ENCODE data around the gene OARD1. TPM values are rescaled to one million over a fixed set of nuclear protein-coding genes. Genes with fewer than 3 reads are reported as not detected.

Gene OARD1
- total RNA-seq, 4 donors from 2014 or later = 14.3 to 20.2 (median 15.1) TPM

GRCh38 chr6:41050536-41050935, 21.6 kb downstream of the OARD1 start:
- no peaks in the 10 kb centered on the region for H3K36me3 ChIP-seq
- ATAC-seq (no peak), DNase-seq (no peak)
- TF ChIP-seq POLR2A (IDR thresholded peaks at IDR 0.05) = no peak
- no peak for TF ChIP-seq CTCF (IDR thresholded peaks at IDR 0.05 in 4 of 5, conservative IDR thresholded peaks at IDR 0.05 in 1 of 5)
- H3K27me3 ChIP-seq = no peaks in the 10 kb centered on the region
- in situ Hi-C loops (cut with MboI; ENCODE audit: low sequenced_read_pairs in 4 of 4) (no loop called here), intact Hi-C loops (cut with DNase I; ENCODE audit: low total_unique reads) (no loop called here)
- no peak overlapping the region for H3K4me3 ChIP-seq
- peaks cover 66 to 73% of the 10 kb centered on the region in 2 donors for H3K4me1 ChIP-seq
- peak overlapping the region; percentile 26 to 99 (median 96) for H3K27ac ChIP-seq
- H3K9me3 ChIP-seq = no peaks in the 10 kb centered on the region

- no peak for ATAC-seq
- Histone ChIP-seq H3K27me3 (no peaks in the 10 kb centered on the region), H3K36me3 (no peaks in the 10 kb centered on the region), H3K4me1 (peaks cover 60 to 72% of the 10 kb centered on the region in 2 donors), H3K27ac (peak overlapping the region; percentile 77 to 99 (median 96)), H3K4me3 (no peak overlapping the region), H3K9me3 (no peaks in the 10 kb centered on the region)
- TF ChIP-seq CTCF (IDR thresholded peaks at IDR 0.05 in 4 of 5, conservative IDR thresholded peaks at IDR 0.05 in 1 of 5) (no peak), POLR2A (IDR thresholded peaks at IDR 0.05) (no peak)
- DNase-seq = no peak
- intact Hi-C loops (cut with DNase I; ENCODE audit: low total_unique reads) (no loop called here), in situ Hi-C loops (cut with MboI; ENCODE audit: low sequenced_read_pairs in 4 of 4) (loop anchor here in 1 of 4 donors (25.0 kb wide), 1 partner anchor 1063 kb away; no protein-coding TSS in a partner anchor)
Observed at GRCh38 chr6:41049955-41050354, 22.2 kb downstream of the OARD1 start.

DNA sequence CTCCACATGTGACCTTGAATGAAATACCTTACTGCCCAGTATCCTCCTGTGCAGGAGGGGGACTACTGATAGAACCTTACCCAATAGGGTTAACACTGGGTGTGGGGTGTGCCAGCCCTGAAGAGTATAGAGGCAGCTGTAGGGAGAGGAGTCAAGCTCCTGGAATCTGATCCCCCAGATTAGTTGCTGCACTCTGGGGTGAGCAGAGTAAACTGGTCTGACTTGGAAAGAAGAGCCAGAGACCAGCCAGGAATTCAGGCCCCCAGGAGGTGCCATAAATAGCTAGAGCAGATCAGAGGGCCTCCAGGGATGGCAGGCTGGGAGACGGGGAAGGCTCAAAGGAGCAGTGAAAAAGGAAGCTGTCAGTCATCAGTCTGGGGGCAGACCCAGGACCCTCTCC, 22.6 kb downstream of the OARD1 start:
- in situ Hi-C loops (cut with MboI; ENCODE audit: low sequenced_read_pairs in 4 of 4) = loop anchor here in 1 of 4 donors (25.0 kb wide), 1 partner anchor 1062 kb away; no protein-coding TSS in a partner anchor
- peak in 1 of 2 donors; percentile 28 for DNase-seq
- Histone ChIP-seq H3K9me3 (no peaks in the 10 kb centered on the region), H3K4me1 (peaks cover 59 to 72% of the 10 kb centered on the region in 2 donors), H3K27me3 (no peaks in the 10 kb centered on the region), H3K27ac (peak overlapping the region; percentile 77 to 99 (median 96)), H3K36me3 (no peaks in the 10 kb centered on the region), H3K4me3 (no peak overlapping the region)
- peak in 1 of 2 donors; percentile 14 for ATAC-seq
- intact Hi-C loops (cut with DNase I; ENCODE audit: low total_unique reads) = no loop called here
- no peak for TF ChIP-seq CTCF (IDR thresholded peaks at IDR 0.05 in 4 of 5, conservative IDR thresholded peaks at IDR 0.05 in 1 of 5)
- no peak for TF ChIP-seq POLR2A (IDR thresholded peaks at IDR 0.05)

DNA sequence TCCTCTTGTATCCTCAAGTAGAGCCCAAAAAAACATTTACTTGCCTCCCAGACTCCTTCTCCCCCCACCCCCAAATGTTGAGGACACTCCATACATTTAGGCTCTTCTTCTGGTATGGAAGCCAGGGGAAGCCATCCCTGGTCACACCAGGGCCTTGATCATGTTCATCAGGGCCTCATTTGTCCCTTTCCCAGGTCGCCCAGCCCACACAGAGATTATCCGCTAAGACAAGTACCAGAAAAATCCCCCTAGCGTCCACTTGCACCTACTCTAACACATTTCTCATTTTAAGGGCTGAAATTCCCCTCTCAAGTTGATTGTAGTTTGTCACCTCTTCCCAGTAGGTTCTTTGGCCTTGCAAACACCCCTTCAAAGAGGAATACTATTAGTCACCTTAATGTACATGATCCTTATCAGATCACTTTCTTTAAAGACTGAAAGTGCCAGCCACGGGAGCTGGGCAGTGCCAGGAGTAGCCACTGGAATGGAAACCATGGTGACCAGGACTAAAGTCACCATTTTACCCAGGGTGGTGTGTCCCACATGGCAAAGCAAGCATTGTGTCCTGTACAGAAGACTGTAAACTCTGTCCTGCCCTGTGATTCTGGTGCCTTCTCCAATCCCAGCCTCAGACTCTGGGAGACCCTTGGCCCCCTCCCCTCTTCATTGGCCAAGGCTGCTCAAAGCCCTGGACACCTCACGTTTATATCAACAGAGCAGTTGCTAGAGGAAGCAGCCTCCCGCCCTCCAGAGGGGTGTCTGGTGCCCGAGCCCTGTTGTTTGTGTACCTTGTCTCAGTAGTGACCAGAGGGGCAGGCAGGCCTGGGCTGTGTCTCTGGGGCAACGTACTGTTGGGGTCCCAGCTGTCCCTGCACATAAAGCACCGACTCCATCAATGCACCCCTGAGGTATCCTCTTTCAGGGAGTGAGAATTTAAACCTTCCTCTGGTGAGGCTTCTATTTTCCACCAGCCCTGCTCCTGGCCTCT, 24.1 kb downstream of the OARD1 start:
- Histone ChIP-seq H3K9me3 (no peaks in the 10 kb centered on the region), H3K27ac (peak overlapping the region; percentile 77 to 99 (median 96)), H3K4me3 (no peak overlapping the region), H3K4me1 (peaks cover 54 to 61% of the 10 kb centered on the region in 2 donors), H3K36me3 (no peaks in the 10 kb centered on the region), H3K27me3 (no peaks in the 10 kb centered on the region)
- TF ChIP-seq POLR2A (IDR thresholded peaks at IDR 0.05) (no peak), CTCF (IDR thresholded peaks at IDR 0.05 in 4 of 5, conservative IDR thresholded peaks at IDR 0.05 in 1 of 5) (no peak)
- DNase-seq (no peak), ATAC-seq (no peak)
- intact Hi-C loops (cut with DNase I; ENCODE audit: low total_unique reads) (no loop called here), in situ Hi-C loops (cut with MboI; ENCODE audit: low sequenced_read_pairs in 4 of 4) (loop anchor here in 1 of 4 donors (25.0 kb wide), 1 partner anchor 1061 kb away; no protein-coding TSS in a partner anchor)
